IPS-18c (cell line): ENCODE data around the gene DNLZ.
A peak's percentile ranks its signal among the peaks of the same experiment; 100 is the strongest.

Experiments used
- H3K4me3 ChIP-seq: 2 replicates; pipeline ENCODE4 v1.7.0; 2013; ENCODE audit warnings: low read depth, mild to moderate bottlenecking, low read length, moderate library complexity; ENCODE audit not compliant: insufficient read depth
- H3K9me3 ChIP-seq: one replicate; pipeline ENCODE4 v1.6.1; 2013; ENCODE audit warnings: mild to moderate bottlenecking, low read length, moderate library complexity; ENCODE audit not compliant: control insufficient read depth, insufficient read depth

DNLZ gene

GRCh38 chr9:136399176-136400037 lies 35.9 kb upstream of the DNLZ start:
- Histone ChIP-seq H3K9me3 (no peaks in the 10 kb centered on the region), H3K4me3 (peak overlapping the region; percentile 87)

GRCh38 chr9:136398286-136398685 lies 34.7 kb upstream of the DNLZ start:
- no peak overlapping the region; the same call in 1 of the 2 replicates for H3K4me3 ChIP-seq

GRCh38 chr9:136397643-136398042 lies 34.1 kb upstream of the DNLZ start:
- no peaks in the 10 kb centered on the region for H3K9me3 ChIP-seq
- no peak overlapping the region for H3K4me3 ChIP-seq

More at GRCh38 chr9:136398286-136398685, 34.7 kb upstream of the DNLZ start:
- H3K9me3 ChIP-seq = no peaks in the 10 kb centered on the region

GRCh38 chr9:136396219-136396515 lies 32.6 kb upstream of the DNLZ start:
- Histone ChIP-seq H3K9me3 (no peaks in the 10 kb centered on the region), H3K4me3 (no peak overlapping the region)

- H3K4me3 ChIP-seq = no peak overlapping the region
- H3K9me3 ChIP-seq = no peaks in the 10 kb centered on the region
These were observed 32.0 kb upstream of the DNLZ start for GRCh38 chr9:136395345-136396218.

GRCh38 chr9:136395020-136395340 lies 31.4 kb upstream of the DNLZ start:
- H3K4me3 ChIP-seq = no peak overlapping the region
- no peaks in the 10 kb centered on the region for H3K9me3 ChIP-seq

- no peak overlapping the region for H3K4me3 ChIP-seq
- H3K9me3 ChIP-seq = no peaks in the 10 kb centered on the region
These were observed 30.9 kb upstream of the DNLZ start for GRCh38 chr9:136394312-136395019.

GRCh38 chr9:136393531-136393930 lies 30.0 kb upstream of the DNLZ start:
- H3K4me3 ChIP-seq = no peak overlapping the region
- H3K9me3 ChIP-seq = no peaks in the 10 kb centered on the region

- Histone ChIP-seq H3K9me3 (no peaks in the 10 kb centered on the region), H3K4me3 (no peak overlapping the region)
These were observed 29.2 kb upstream of the DNLZ start for GRCh38 chr9:136392538-136393449.

GRCh38 chr9:136391737-136392537 lies 28.4 kb upstream of the DNLZ start:
- Histone ChIP-seq H3K4me3 (no peak overlapping the region), H3K9me3 (no peaks in the 10 kb centered on the region)

- no peak overlapping the region for H3K4me3 ChIP-seq
- H3K9me3 ChIP-seq = no peaks in the 10 kb centered on the region
These were observed 25.9 kb upstream of the DNLZ start for GRCh38 chr9:136389396-136389795.

- H3K4me3 ChIP-seq = no peak overlapping the region
These were observed 23.7 kb upstream of the DNLZ start for GRCh38 chr9:136387217-136387616.

GRCh38 chr9:136386018-136386417 lies 22.5 kb upstream of the DNLZ start:
- H3K4me3 ChIP-seq = no peak overlapping the region

More at GRCh38 chr9:136387217-136387616, 23.7 kb upstream of the DNLZ start:
- H3K9me3 ChIP-seq = no peaks in the 10 kb centered on the region

GRCh38 chr9:136385015-136385414 lies 21.5 kb upstream of the DNLZ start:
- Histone ChIP-seq H3K4me3 (no peak overlapping the region), H3K9me3 (no peaks in the 10 kb centered on the region)

More at GRCh38 chr9:136386018-136386417, 22.5 kb upstream of the DNLZ start:
- no peaks in the 10 kb centered on the region for H3K9me3 ChIP-seq

GRCh38 chr9:136383436-136383835 lies 19.9 kb upstream of the DNLZ start:
- no peaks in the 10 kb centered on the region for H3K9me3 ChIP-seq
- H3K4me3 ChIP-seq = no peak overlapping the region

- H3K4me3 ChIP-seq = no peak overlapping the region
- H3K9me3 ChIP-seq = no peaks in the 10 kb centered on the region
These were observed 18.5 kb upstream of the DNLZ start for GRCh38 chr9:136381966-136382513.
